HG03135 (cell line): Measurements from ENCODE around the gene SLC28A1.
"Not testable (repeated sequence)": the region's sequence is repeated elsewhere in the genome, so short reads cannot be mapped to it uniquely, and the experiment has no call there.

Experiments used
- ATAC-seq: cut with Tn5 transposase; IDR thresholded peaks from one replicate; pipeline ENCODE4 v1.9.1; 2021; ENCODE audit warnings: mild to moderate bottlenecking, moderate library complexity; ENCODE audit not compliant: unreplicated experiment

The SLC28A1 gene

GRCh38 chr15:84961707-84962106 lies 77.2 kb downstream of the SLC28A1 start:
- ATAC-seq: no peak

GRCh38 chr15:84962955-84963354 lies 78.5 kb downstream of the SLC28A1 start:
- no peak for ATAC-seq

- ATAC-seq: no peak
Observed at GRCh38 chr15:84967380-84967779, 82.9 kb downstream of the SLC28A1 start.

GRCh38 chr15:84968301-84968700 lies 83.8 kb downstream of the SLC28A1 start:
- ATAC-seq: no peak

- no peak for ATAC-seq
Observed at GRCh38 chr15:84969257-84969656, 84.8 kb downstream of the SLC28A1 start.

- ATAC-seq: no peak
Observed at GRCh38 chr15:84970843-84971242, 86.4 kb downstream of the SLC28A1 start.

- ATAC-seq: no peak
Observed at GRCh38 chr15:84973492-84974460, 89.3 kb downstream of the SLC28A1 start.

GRCh38 chr15:84975871-84976351 lies 91.4 kb downstream of the SLC28A1 start:
- no peak for ATAC-seq

GRCh38 chr15:84976746-84977345 lies 92.4 kb downstream of the SLC28A1 start:
- ATAC-seq: no peak

GRCh38 chr15:84979651-84980050 lies 95.2 kb downstream of the SLC28A1 start:
- no peak for ATAC-seq

GRCh38 chr15:84980196-84981053 lies 96.0 kb downstream of the SLC28A1 start:
- ATAC-seq: peak; percentile 61

GRCh38 chr15:84981054-84981710 lies 96.7 kb downstream of the SLC28A1 start:
- peak; percentile 57 for ATAC-seq

GRCh38 chr15:84981711-84982300 lies 97.3 kb downstream of the SLC28A1 start, which contains the start of gene PDE8A:
Gene PDE8A (plus strand): TSS chr15:84981856. CDS start chr15:84982163, 307 bp downstream.
- peak; percentile 14 for ATAC-seq

- ATAC-seq: peak; percentile 2
Observed at GRCh38 chr15:84982301-84982920, 97.9 kb downstream of the SLC28A1 start.

GRCh38 chr15:84983294-84983693 lies 98.8 kb downstream of the SLC28A1 start:
- no peak for ATAC-seq

- no peak for ATAC-seq
Observed at GRCh38 chr15:84983711-84984110, 99.2 kb downstream of the SLC28A1 start.

- no peak for ATAC-seq
Observed at GRCh38 chr15:84985158-84985557, 100.7 kb downstream of the SLC28A1 start.

GRCh38 chr15:84987351-84987750 lies 102.9 kb downstream of the SLC28A1 start:
- not testable (repeated sequence) for ATAC-seq

GRCh38 chr15:84987949-84988624 lies 103.6 kb downstream of the SLC28A1 start:
- ATAC-seq: no peak
